DMS 273 (cell line): ENCODE results near the gene SV2B.
"Not testable (repeated sequence)": the region's sequence is repeated elsewhere in the genome, so short reads cannot be mapped to it uniquely, and the experiment has no call there.

Experiments used
- DNase-seq: peaks from one replicate; lab custom pipeline; 2025; ENCODE audit not compliant: unreplicated experiment; lab: John Stamatoyannopoulos, UW

SV2B gene

DNA sequence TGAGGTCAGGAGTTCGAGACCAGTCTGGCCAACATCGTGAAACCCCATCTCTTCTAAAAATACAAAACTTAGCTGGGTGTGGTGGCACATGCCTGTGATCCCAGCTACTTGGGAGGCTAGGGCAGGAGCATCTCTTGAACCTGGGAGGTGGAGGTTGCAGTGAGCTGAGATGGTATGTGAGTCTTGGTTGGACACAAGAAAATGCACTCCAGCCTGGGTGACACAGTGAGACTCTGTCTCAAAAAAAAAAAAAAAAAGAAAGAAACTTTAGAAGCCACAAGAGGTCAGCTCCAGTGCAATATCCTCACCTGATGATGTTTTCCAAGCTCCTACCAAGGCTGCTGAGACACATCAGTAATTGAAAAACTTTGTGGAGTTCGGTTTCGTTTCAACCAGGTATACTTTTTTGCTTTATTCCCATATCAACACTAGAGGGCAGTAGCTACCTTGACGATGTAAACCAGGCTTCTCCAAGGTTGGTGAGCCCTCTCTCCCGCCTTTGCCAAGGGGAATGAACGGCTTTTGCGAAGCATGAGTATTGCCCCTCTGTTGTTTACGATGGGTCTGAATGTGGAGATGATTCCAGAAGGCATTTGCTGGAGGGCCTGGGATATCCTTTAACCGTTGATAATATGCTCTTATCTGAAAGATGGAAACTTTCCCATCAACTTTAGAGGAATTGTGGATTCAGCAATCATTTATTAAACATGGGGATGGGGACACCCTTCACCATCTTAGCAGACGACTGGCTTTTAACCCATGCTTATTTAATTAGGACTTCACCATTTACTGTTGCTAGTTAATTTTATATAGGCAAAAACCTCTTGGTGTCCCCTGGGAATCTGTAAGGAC is 202.8 kb downstream of the SV2B start:
- peak; percentile 85 for DNase-seq

DNA sequence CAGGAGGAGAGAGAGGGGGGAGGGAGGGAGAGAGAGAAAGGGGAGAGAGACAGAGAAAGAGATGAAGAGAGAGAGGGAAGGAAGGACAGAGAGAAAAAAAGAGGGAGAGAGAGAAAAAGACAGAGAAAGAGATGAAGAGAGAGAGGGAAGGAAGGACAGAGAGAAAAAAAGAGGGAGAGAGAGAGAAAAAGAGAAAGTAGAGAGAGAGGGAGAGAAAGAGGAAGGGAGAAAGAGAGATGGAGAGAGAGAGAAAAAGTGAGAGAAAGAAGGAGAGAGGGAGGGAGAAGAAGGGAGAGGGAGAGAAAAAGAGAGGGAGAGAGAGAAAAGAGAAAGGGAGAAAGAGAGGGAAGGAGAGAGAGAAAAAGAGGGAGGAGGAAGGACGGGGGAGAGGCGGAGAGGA is 204.2 kb downstream of the SV2B start:
- no peak for DNase-seq

DNA sequence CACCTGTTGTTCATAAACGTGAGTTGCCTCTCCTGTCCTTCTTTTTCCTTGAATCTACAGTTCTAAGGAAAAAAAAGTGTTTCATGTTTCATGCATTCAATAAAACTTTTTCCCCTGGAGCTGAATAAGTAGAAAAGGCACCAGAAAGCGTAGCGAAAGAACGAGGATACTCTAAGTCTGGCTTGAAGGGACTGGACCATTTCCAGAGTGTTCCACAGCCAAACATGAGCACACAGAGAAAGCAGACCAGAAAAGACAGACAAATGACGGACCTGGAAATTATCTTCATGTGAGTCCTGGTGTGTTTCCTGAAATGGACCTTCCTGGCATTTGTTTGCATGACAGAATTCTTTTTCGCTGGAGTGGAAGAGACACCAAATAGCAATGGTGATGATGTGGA is 204.7 kb downstream of the SV2B start:
- DNase-seq, result no peak

DNA sequence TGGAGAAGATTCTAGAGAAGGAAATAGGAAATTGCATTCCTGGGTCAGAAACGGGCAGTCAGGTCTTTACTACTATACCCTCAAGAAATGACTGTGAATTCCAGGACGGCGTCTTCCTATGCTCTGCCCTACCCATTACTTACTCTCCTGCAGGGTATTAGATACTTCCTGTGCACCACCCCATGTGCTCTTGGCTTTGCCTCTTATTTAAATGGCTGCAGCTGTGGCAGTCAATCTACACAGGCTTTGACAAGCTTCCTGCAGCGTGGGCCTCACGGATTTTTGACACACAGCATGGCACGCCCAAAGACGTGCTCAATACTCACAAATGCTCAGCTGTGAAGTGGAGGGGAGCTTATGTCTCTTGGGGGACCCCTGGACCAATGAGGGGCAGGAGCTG is 206.1 kb downstream of the SV2B start:
- no peak for DNase-seq

DNA sequence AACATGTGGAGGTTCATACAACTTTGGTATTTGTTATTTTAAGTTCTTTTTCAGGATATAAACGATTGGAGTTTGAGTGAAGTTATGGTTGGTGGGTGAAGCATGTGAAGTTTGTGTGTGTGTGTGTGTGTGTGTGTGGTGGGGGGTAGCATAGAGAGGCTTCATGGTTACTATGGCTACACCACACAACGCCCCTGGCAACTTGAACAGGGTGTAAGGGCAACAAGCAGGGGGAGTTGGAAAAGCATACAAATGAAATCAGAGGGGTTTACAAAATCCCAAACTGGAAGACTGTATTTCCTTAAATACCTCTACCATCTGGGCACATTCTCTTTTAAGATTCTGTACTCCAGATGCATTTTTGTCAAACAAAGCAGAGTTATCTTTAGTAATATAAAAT is 207.5 kb downstream of the SV2B start:
- peak; percentile 2 for DNase-seq

DNA sequence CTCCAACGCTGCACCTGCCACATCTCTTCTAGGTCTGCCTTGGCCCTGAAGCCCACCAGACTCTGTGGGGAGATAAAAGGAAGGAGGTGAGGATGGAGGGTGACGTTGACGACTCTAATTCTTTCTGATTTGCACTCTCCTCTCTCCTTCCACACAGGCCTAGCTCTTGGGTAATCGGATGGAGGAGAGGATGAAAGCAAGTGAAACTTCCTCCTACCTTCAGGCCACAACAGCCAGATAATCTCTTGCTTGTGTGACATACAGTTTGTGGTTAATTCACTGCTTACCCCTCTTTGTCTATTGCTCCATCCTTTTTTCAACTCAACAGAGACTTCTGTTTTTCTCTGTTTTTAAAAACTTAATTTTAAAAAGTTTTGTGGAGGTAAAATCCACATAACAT is 208.1 kb downstream of the SV2B start:
- no peak for DNase-seq

DNA sequence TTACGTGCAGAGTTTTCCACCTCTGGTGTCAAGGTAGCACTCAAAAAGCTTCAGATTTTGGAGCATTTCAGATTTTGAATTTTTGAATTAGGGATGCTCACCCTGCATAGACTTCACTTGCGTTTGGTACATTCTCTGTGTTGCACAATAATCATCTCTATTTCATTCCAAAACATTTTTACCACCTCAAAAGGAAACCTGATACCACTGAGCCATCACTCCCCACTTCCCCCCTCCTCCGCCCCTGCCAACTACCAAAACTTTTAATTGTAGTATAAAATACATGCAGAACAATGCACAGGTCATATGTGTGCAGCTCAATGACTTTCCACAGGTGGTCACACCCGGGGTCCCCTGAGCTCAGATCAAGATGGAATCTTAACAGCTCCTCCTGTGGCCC is 208.8 kb downstream of the SV2B start:
- DNase-seq, result no peak

DNA sequence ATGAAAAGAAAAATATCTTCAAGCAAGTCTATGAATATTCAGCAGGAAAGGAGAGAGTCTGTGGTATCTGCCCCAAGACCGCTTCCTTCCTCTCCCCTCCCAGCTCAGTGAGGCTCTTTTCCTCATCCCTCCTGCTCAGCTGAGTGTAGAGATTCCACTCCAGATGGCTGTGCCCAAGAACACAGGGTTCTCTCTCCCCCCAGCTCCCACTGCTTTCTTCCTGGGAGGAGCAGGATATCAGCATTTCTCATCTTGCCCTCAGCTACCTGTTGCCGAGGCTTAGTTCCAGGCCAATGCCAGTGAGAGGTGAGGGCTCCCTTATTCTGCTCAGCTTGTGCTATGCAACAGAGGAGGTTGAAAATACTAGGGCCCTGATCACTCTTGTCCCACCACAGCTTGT is 211.9 kb downstream of the SV2B start:
- no peak for DNase-seq

DNA sequence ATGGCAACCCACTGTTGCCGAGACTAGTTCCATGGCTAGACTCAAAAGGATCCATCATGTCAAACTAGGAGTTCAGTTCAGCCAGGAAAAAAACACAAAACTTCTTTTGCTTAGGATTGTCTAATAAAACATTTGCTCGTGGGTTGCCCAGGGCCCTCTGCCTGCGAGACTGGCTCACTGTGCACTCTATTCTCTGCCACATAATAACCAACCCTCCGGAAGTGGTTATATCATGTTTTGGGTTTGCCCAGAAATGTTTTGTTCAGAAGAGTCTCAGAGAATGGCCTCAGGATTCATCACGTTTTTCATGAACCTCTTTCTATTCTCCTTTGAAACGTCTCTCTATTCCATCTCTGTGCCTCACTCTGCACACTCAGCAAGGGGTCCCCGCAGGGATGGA is 216.1 kb downstream of the SV2B start:
- DNase-seq, result no peak

DNA sequence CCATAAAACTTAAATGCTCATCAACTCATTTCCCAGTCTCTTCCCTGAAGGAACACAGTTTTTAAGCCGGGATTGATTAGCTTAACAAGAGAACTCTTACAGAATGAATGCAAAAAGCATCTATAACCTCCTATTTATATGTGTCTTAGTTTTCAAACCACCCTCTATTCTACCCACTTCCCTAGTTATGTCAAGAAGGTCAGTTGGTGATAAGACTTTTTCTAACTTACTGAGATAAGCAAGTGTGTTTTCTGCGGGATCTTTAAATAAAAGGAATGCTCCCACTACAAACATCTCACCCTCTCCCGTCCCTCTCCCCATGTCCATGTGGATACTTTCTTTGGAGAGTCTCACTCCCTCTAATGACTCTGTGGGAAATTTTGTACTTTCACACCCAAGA is 218.5 kb downstream of the SV2B start:
- no peak for DNase-seq

DNA sequence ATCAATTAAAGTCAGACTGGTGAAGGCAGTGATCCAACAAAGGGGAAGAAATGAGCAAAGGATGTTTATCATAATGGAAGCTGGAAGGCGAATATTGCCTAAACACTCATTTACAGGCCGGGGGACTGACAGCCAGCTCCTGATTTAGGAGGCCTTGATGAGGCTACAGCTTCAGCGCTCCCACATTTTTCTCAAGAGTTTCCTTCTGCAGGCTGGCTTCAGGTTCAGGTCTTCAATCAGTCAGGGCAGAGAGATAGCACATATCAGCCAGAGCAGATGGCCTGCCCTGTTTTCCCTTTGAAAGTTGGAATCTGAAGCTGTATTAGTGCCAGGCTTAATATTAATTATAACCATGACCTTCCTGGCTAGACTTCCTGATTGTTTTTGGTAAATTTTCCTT is 218.9 kb downstream of the SV2B start:
- peak; percentile 26 for DNase-seq

DNA sequence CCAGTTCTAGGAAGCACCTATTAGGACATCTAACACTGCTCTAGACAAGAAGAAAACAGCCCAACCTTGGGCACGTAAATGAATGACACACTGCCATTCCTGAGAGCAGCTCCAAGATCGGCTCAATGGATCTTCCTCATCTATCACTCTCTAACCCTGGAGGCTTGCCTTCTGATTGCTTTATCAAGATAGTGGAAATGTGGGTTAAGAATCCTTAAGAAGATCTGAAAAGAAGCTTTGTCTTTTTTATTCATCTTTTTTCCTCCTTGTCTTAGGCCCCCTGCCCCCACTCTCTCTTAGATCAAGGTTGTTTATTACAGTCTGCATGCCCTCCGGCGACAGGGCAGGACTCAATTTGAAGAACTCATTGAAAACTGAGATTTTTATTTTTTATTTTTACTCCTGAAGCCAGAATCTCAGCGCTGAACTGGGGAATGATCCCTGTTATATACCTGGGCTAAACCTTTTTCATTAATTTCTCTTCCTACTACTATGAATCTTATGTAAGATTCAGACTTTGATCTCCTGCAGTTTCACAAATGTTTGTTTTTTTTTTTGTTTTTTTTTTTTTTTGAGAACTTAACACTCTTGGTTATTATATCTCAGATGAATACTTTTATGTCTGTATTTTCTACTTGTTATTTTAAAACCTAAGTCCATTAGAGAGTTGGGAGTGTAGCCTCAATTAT is 219.5 kb downstream of the SV2B start:
- peak; percentile 26 for DNase-seq

DNA sequence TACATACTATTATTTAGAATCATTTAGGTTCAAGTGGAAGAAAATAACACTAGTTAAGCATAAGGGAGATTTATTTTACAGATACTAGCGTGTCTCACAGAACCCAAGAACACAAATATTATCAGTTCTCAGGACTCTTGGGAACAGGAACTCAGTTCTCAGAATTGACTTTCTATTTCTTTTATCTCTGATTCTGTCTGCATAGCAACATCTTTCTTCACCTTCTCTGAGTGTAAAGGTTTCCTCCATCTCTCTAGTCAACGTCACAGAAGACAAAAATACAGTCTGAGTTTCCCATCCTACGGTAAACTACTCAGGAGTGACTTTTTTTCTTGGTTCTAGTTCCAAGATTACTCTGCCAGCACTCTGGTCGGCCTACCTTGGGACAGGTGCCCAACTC is 220.0 kb downstream of the SV2B start:
- no peak for DNase-seq

DNA sequence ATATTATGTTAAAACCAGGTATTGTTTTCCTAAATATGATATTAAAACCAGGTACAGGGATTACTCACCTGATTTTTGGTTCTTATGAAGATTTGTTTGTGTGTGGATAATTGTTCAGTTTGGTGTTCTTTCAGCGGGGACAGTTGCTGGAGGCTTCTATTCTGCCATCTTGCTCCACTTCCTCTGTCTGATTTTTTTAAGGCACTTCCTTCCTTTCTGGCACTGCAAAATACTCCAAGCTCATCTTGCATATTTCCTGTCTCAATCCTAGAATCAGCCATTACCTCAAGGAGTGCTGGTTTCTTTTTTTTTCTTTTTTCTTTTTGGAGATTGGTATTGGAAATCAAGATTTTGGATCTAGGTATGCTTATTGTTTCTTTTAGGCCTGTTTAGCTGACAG is 229.9 kb downstream of the SV2B start:
- no peak for DNase-seq

DNA sequence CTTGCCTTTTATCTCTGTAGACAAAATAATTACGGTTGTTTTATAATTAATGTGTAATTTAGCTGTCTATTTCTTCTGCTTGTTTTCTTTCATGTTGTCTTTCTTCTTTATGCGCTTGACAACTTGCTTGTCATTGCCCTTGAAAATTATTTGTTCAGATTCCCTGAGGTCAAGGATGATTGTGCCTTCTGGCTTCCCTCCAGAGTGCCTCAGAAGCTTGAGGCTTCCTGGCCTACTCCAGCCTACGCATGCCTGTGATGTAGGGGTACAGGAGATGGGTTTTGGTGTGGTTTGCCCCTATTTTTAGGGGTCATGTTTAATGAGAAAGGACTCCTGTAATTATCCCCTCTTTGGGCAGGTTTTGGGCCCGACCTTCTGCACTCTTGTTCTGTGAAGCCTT is 231.5 kb downstream of the SV2B start:
- no peak for DNase-seq

DNA sequence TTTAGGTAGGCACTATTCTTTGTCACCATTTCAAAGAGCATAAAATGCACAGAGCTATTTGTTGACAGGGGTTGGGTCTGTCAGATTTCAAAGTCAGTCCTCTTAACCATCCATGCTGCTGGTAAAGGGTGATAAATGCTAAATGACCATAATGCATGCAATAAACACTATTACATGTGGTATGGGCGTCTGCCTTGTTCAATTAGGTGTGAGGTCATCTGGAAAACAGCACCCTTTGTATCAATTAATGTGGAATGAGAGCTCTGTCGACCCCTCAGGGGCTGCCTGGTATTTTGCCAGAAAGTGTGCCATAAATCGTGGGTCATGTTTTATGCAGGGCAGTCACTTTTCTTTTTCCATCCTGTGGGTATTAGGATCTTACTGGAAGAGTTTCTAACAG is 235.6 kb downstream of the SV2B start:
- no peak for DNase-seq

DNA sequence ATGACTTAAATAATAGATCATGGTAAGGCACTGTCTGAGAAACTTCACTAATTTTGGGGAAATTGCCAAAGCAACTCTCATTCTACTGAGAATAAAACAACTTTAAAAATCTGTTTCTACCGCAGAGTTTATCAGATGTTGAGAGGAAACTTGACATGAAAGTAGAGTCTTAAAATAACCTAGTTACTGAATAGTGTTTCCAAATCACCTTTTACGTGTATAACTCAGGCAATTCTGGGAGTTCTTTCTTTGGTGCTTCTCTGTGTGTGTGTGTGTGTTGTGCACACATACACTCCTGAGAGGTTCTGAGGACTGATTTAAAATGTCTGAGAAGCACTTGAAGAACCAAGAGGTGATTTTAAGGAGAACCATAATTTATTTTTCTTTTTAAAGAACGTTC is 236.6 kb downstream of the SV2B start:
- DNase-seq, result no peak

DNA sequence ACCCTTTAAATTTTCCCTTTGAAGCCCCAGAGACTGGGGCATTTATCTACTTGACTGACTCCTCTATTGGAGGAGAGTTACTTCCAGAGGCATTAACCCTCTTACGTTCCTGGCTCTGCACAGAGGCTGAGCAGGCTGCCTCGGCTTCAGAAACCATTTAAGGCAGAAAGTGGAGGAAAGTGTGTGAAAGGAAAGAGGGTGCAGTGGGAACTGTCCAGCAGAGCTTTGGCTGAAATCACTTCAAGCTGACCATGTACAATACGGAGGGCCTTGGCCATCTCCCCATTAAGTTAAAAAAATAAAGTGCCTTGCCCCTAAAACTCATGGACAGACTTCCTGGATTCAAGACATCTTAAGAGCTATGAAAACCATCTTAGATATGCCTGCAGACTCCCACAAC is 238.7 kb downstream of the SV2B start:
- DNase-seq, result no peak

DNA sequence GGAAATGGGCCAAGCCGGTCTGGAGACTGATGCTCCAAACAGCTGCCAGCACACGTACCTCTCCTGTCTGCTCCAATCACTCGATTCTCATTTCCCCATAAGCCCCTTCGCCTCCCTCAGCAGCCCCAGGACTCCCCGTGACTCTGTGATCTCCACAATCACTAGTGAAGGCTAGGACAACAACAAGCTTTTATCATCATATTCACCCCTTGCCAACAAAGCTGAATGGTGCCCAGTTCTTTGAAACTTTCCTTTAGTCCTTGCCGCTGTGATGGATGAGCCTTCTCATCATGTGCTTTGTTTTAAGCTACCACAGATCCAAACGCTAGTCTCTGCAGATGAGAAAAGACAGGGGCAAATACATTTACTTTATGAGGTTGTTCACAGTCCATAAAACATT is 242.0 kb downstream of the SV2B start:
- DNase-seq, result no peak

DNA sequence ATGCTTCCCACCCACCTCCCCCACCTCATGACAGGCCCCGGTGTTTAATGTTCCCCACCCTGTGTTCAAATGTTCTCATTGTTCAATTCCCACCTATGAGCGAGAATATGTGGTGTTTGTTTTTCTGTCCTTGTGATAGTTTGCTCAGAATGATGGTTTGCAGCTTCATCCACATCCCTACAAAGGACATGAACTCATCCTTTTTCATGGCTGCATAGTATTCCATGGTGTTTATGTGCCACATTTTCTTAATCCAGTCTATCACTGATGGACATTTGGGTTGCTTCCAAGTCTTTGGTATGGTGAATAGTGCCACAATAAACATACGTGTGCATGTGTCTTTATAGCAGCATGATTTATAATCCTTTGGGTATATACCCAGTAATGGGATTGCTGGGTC is 244.9 kb downstream of the SV2B start:
- not testable (repeated sequence) for DNase-seq

DNA sequence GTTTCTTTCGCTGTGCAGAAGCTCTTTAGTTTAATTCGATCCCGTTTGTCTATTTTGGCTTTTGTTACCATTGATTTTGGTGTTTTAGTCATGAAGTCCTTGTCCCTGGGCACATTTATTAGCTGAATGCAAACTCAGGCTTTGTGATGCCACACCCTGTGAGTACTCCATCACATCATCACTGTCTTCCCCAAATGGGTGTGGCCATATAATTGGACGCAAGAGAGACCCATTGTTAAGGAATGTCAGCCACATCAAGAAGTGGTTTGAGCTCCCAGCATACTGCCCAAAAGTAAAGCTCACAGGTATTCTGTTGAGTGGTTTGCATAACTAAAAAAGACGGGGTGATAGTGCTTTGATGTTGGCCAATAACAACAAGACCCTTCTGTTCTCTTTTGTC is 245.7 kb downstream of the SV2B start:
- DNase-seq, result no peak

DNA sequence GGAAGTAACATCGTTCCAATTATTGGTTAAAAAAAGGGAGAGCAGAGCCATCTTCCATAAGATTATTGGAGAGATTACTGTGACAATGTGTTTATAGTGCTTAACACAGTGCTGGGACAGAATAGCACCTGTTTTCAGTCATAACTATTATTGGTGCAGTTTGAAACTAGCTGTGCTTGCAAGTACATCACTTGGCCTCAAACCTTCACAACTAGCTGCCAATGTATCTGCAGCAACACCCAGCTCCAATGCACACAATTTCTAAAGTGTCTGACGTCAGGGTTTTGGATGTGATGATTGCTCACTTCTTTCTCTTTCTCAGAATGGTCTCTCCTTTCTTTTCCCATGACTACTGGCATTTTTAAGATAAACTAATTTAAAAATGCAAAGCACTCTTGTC is 246.2 kb downstream of the SV2B start:
- no peak for DNase-seq
